ENCODE results near the gene KCNA1.

- TF ChIP-seq EZH2phosphoT487 (IDR thresholded peaks at IDR 0.05; ENCODE audit: insufficient read depth, low read depth) (no peak), EZH2 (IDR thresholded peaks at IDR 0.05; ENCODE audit: insufficient read depth, poor library complexity, severe bottlenecking) (no peak)
Measured at GRCh38 chr12:4891866-4892265, 17.8 kb upstream of the KCNA1 start.

All from GM23248 (cell line).